GM18499 (cell line): ENCODE results near the gene NDOR1.

ENCODE experiments used
- ATAC-seq: cut with Tn5 transposase; IDR thresholded peaks from one replicate; pipeline ENCODE4 v1.9.1; 2021; ENCODE audit warnings: moderate number of reproducible peaks; ENCODE audit not compliant: insufficient read depth, unreplicated experiment

The NDOR1 gene

GRCh38 chr9:137167277-137167746 lies 38.2 kb upstream of the NDOR1 start:
- ATAC-seq: no peak

DNA sequence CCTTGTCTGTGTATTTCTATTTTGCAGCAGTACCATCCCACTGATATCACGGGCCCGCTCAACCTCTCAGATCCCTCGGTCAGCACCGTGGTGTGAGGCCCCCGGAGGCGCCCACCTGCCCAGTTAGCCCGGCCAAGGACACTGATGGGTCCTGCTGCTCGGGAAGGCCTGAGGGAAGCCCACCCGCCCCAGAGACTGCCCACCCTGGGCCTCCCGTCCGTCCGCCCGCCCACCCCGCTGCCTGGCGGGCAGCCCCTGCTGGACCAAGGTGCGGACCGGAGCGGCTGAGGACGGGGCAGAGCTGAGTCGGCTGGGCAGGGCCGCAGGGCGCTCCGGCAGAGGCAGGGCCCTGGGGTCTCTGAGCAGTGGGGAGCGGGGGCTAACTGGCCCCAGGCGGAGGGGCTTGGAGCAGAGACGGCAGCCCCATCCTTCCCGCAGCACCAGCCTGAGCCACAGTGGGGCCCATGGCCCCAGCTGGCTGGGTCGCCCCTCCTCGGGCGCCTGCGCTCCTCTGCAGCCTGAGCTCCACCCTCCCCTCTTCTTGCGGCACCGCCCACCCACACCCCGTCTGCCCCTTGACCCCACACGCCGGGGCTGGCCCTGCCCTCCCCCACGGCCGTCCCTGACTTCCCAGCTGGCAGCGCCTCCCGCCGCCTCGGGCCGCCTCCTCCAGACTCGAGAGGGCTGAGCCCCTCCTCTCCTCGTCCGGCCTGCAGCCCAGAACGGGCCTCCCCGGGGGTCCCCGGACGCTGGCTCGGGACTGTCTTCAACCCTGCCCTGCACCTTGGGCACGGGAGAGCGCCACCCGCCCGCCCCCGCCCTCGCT lies 37.5 kb upstream of the NDOR1 start:
- no peak for ATAC-seq

DNA sequence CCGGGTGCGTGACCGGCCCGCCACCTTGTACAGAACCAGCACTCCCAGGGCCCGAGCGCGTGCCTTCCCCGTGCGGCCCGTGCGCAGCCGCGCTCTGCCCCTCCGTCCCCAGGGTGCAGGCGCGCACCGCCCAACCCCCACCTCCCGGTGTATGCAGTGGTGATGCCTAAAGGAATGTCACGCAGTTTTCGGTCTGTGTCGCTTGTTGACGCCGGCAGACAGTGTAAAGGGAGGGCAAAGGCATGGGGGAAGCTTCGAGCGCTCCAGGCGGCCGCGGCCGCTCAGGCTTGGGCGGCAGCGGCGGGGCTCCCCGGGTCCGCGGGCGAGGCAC lies 37.0 kb upstream of the NDOR1 start:
- ATAC-seq: no peak

- ATAC-seq: no peak
Observed at GRCh38 chr9:137168904-137169856, 36.3 kb upstream of the NDOR1 start.

DNA sequence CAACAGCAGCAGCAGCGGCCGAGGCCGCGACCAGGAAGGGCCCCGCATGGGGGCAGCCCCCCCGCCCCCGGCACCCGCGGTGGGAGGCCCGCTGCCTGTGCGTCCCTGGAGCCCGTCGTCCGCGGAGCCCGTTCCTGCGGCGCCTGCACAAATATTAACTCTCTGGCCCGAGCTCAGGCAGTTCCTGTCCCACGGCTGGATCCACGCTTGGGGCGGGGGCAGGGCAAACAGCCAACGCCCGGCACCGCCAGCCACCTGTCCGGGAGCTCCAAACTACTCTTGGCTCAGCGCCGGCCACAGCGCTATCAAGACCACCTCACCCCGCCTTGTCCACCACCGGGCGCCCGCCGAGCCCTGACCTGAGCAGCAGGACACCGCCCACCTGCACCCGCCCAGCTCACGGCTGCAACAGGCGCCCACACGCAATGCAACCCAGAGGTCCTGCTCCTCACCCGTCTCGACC lies 35.6 kb upstream of the NDOR1 start, which contains the start of gene LRRC26:
Gene LRRC26, minus strand, starts transcription at position 156 of the 463 bp plus-strand sequence. Its CDS starts 108 bp downstream, at position 48.
- ATAC-seq: no peak

DNA sequence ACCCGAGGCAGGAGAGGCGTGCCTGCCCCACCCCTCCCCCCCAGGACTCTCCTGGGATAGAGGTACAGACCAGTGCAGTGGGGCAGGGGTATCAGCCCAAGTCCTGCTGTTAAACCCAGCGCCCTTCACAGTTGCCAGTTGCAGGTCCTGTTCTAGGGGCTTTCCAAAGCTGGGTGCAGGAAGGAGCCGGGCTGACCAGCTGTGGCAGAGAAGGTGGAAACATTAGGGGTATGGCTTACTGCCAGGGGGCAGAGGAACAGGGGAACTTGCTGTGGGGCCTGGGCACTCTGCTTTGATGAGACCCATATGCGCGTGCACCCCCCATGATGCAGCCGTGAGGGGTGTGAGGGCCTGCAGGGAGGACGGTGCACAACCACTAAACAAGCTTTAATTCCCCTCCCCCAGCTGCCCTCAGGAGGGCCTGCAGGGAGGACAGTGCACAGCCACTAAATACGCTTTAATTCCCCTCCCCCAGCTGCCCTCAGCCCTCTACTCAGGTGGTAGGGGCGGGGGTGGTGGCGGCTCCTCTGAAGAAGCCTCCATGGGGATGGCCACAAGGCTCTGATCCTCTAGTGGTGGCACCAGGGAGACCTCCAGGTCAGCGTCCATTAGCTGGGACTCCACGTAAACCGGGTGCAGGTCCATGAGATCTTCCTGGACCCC lies 34.9 kb upstream of the NDOR1 start:
- ATAC-seq: no peak

GRCh38 chr9:137171149-137171900 lies 34.2 kb upstream of the NDOR1 start:
- no peak for ATAC-seq

- ATAC-seq: no peak
Observed at GRCh38 chr9:137172901-137173795, 32.4 kb upstream of the NDOR1 start.

DNA sequence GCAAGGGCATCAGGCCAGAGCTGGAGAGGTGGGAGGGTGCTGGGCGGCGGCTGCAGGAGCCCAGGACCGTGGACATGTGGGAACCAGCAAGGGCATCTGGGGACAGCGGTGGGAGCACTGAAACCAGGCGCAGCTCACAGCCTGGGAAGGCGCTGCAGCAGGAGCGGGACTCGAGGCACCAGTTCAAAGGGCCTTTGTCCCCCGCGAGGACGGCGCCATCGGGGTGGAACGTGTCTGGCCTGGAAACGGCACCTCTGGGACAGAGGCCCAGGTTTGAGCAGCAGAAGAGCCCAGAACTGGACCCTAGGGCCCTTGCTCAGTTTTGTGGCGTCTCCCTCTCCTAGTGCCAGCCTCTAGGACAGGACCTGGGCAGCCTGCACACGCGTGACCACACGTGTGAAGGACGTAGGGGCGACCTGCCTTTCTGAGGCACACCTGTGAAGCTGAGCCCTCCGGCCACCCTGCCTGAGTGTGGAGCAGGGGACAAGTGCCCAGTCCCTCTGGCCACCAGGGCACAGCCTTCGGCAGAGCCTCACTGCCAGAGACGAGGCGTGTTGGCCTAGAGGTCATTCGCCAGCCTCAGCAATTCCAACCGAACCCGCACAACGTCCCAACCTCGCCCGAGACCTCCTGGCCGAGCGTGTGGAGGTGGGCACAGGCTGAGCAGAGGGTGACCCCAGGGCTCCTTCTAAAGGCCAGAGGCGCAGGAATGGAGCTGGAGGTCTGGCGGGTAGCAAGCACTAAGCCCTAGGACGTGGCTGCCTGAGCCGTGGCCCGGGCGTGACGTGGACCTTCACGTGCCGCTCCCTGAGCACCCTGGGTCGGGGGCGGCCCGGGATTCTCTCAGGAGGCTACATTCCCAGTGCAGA lies 31.5 kb upstream of the NDOR1 start:
- ATAC-seq: no peak

- ATAC-seq: no peak
Observed at GRCh38 chr9:137174722-137175293, 30.7 kb upstream of the NDOR1 start.

- no peak for ATAC-seq
Observed at GRCh38 chr9:137175345-137175961, 30.0 kb upstream of the NDOR1 start.

GRCh38 chr9:137176302-137177182 lies 29.0 kb upstream of the NDOR1 start:
- ATAC-seq: no peak

DNA sequence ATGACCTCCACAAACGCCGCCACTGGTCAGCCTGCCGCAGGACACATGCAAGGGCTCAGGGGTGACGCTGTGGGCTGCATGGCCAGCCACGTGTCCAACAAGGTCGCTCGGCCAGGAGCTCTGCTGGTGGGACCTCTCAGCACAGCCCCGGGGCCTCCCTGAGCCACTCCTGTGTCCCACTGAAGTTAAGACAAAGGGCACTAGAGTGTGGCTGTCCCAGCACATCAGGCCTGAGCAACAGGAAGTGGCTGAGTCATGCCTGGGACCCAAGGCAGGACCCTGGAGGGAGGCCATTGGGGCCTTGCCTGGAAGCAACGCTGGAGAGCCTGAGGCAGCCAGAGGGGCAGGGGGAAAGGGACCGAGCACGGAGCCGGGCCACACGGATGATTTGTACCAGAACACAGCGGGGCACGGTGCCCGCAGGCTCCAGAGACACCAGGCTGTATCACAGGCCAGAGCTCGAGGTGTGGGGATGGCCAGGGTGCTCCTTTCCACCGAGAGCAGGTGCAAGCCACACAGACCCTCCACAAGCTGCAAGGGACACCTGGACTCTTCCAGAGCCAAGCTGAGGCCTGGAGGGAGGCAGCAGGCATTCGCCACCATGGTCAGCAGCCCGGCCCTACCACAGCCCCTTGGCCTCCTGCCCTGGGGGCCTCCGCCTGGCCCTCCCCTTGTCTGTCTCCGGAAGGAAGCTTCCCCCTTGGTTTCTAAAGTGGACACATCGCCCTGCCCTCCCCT lies 27.1 kb upstream of the NDOR1 start:
- ATAC-seq: no peak

GRCh38 chr9:137178939-137179630 lies 26.4 kb upstream of the NDOR1 start:
- ATAC-seq: no peak

DNA sequence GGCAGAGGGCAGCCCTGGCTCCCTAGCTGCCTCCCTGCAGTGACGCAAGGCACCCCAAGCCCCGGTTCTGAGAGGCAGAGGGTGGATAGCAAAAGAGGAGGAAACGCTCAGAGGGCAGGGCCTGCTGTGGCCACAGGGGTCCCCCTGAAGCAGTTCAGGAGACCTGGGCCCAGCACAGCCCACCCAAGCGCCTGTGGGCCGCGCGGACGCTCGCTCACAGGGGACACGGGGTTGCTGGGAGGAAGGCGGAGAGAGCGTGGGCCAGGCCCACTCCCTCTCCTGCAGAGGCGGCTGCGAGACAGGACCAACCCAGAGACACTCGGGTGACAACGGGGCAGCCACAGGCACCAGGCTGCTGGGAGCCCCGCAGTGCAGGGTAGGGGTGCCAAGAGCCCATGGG lies 25.7 kb upstream of the NDOR1 start:
- no peak for ATAC-seq
